Measurements from ENCODE around the gene IHH. TPM values are rescaled to one million over a fixed set of nuclear protein-coding genes. Genes with fewer than 3 reads are reported as not detected.

IHH gene
- total RNA-seq, 1 donor from 2014 or later: 0.18 TPM

- H3K9me3 Mint-ChIP-seq: no peaks in the 10 kb centered on the region
- no peak for TF ChIP-seq CTCF (IDR thresholded peaks at IDR 0.05; ENCODE audit: unreplicated experiment)
- H3K4me1 Mint-ChIP-seq: no peaks in the 10 kb centered on the region
- no peak overlapping the region for H3K27ac Mint-ChIP-seq
- no peaks in the 10 kb centered on the region for H3K36me3 Mint-ChIP-seq
- H3K27me3 Mint-ChIP-seq (ENCODE audit: low read depth): no peaks in the 10 kb centered on the region
- H3K4me3 Mint-ChIP-seq: no peak overlapping the region
- no peak for DNase-seq (ENCODE audit: low spot score in 2 of 2, unreplicated experiment in 2 of 2)
Observed at GRCh38 chr2:219099329-219099728, 38.6 kb upstream of the IHH start.

- Mint-ChIP-seq H3K27me3 (ENCODE audit: low read depth) (no peaks in the 10 kb centered on the region), H3K4me3 (no peak overlapping the region), H3K4me1 (no peaks in the 10 kb centered on the region), H3K27ac (no peak overlapping the region), H3K36me3 (no peaks in the 10 kb centered on the region), H3K9me3 (no peaks in the 10 kb centered on the region)
- TF ChIP-seq CTCF (IDR thresholded peaks at IDR 0.05; ENCODE audit: unreplicated experiment): no peak
- no peak for DNase-seq (ENCODE audit: low spot score in 2 of 2, unreplicated experiment in 2 of 2)
Observed at GRCh38 chr2:219095406-219095935, 34.8 kb upstream of the IHH start.

GRCh38 chr2:219094171-219094570, 33.5 kb upstream of the IHH start:
- no peak overlapping the region for H3K27ac Mint-ChIP-seq

GRCh38 chr2:219090436-219091299, 29.9 kb upstream of the IHH start:
- Mint-ChIP-seq H3K27me3 (ENCODE audit: low read depth) (no peaks in the 10 kb centered on the region), H3K9me3 (peaks cover 4% of the 10 kb centered on the region), H3K4me3 (no peak overlapping the region), H3K36me3 (no peaks in the 10 kb centered on the region), H3K27ac (no peak overlapping the region), H3K4me1 (no peaks in the 10 kb centered on the region)
- no peak for TF ChIP-seq CTCF (IDR thresholded peaks at IDR 0.05; ENCODE audit: unreplicated experiment)
- DNase-seq (ENCODE audit: low spot score in 2 of 2, unreplicated experiment in 2 of 2): no peak

More at GRCh38 chr2:219094171-219094570, 33.5 kb upstream of the IHH start:
- H3K4me1 Mint-ChIP-seq: no peaks in the 10 kb centered on the region
- no peak for DNase-seq (ENCODE audit: low spot score in 2 of 2, unreplicated experiment in 2 of 2)
- H3K4me3 Mint-ChIP-seq: no peak overlapping the region
- H3K27me3 Mint-ChIP-seq (ENCODE audit: low read depth): no peaks in the 10 kb centered on the region
- TF ChIP-seq CTCF (IDR thresholded peaks at IDR 0.05; ENCODE audit: unreplicated experiment): no peak
- H3K36me3 Mint-ChIP-seq: no peaks in the 10 kb centered on the region
- H3K9me3 Mint-ChIP-seq: no peaks in the 10 kb centered on the region

GRCh38 chr2:219089330-219089729, 28.6 kb upstream of the IHH start:
- H3K27me3 Mint-ChIP-seq (ENCODE audit: low read depth): peaks cover 3% of the 10 kb centered on the region
- H3K9me3 Mint-ChIP-seq: peaks cover 4% of the 10 kb centered on the region
- H3K4me1 Mint-ChIP-seq: no peaks in the 10 kb centered on the region
- no peak for DNase-seq (ENCODE audit: low spot score in 2 of 2, unreplicated experiment in 2 of 2)
- TF ChIP-seq CTCF (IDR thresholded peaks at IDR 0.05; ENCODE audit: unreplicated experiment): no peak
- no peak overlapping the region for H3K4me3 Mint-ChIP-seq
- no peak overlapping the region for H3K27ac Mint-ChIP-seq
- H3K36me3 Mint-ChIP-seq: no peaks in the 10 kb centered on the region
